Tibial nerve (tissue), 4 donors: ENCODE data around the gene IGSF9. TPM values are rescaled to one million over a fixed set of nuclear protein-coding genes. Genes with fewer than 3 reads are reported as not detected.
"Not testable (repeated sequence)": the region's sequence is repeated elsewhere in the genome, so short reads cannot be mapped to it uniquely, and the experiment has no call there.

Experiments
- DNase-seq, 2 donors: peaks; one replicate each; pipeline ENCODE4 v3.0.0-alpha.2; 2019; ENCODE audit warnings: low spot score in 2 of 2
- H3K27ac ChIP-seq, 4 donors: fragments of 200-600 bp; sonication (generic) in 3 of 4; one replicate each; pipeline ENCODE4 v1.5.1; 2017 to 2019; ENCODE audit warnings: mild to moderate bottlenecking in 1 of 4
- H3K27me3 ChIP-seq, 2 donors: fragments of 200-600 bp; sonication (generic) in 1 of 2; one replicate each; pipeline versions ENCODE4 v1.5.1 to v1.6.0; 2017 to 2019
- H3K36me3 ChIP-seq, 3 donors: fragments of 200-600 bp; sonication (generic); one replicate each; pipeline ENCODE4 v1.5.1; 2018 to 2019
- H3K4me1 ChIP-seq, 4 donors: fragments of 200-600 bp; sonication (generic) in 3 of 4; one replicate each; pipeline ENCODE4 v1.5.1; 2017 to 2019
- H3K4me3 ChIP-seq, 4 donors: fragments of 200-600 bp; sonication (generic) in 3 of 4; one replicate each; pipeline ENCODE4 v1.5.1; 2017 to 2019; ENCODE audit warnings: mild to moderate bottlenecking in 1 of 4, moderate library complexity in 1 of 4
- H3K9me3 ChIP-seq, 4 donors: fragments of 200-600 bp; sonication (generic) in 3 of 4; one replicate each; pipeline ENCODE4 v1.5.1; 2017 to 2019
- CTCF ChIP-seq, 5 experiments: fragments of 200-600 bp in 3 of 5; fragments of 450-650 bp in 2 of 5; sonication (generic) in 3 of 5; IDR thresholded peaks; one replicate each; pipeline ENCODE4 v1.5.1; 2016 to 2019; ENCODE audit warnings: antibody characterized with exemption in 5 of 5, mild to moderate bottlenecking in 3 of 5, moderate library complexity in 2 of 5
- EP300 ChIP-seq, 2 donors: sonication (generic); formaldehyde crosslinking; IDR thresholded peaks; one replicate each; pipeline ENCODE4 v1.6.1; 2017; ENCODE audit warnings: antibody characterized with exemption in 2 of 2, mild to moderate bottlenecking in 1 of 2
- POLR2A ChIP-seq, 2 donors: fragments of 450-650 bp; IDR thresholded peaks; one replicate each; pipeline ENCODE4 v1.6.1; 2017; ENCODE audit warnings: antibody characterized with exemption in 2 of 2, mild to moderate bottlenecking in 2 of 2, moderate library complexity in 2 of 2
- WGBS, 2 donors: methylation state at CpG; one replicate each; pipeline ENCODE4 v1.1.5; 2018; 5-methylcytosine and 5-hydroxymethylcytosine counted together
- total RNA-seq, 4 donors: library from RNA; depleted of rRNA; stranded (reverse); fragments of >200 nt; gene quantifications; one replicate each; pipeline ENCODE4 v1.1.0, GENCODE V29; 2016

The IGSF9 gene
- total RNA-seq, 4 donors from 2014 or later, result 0.20 to 0.63 TPM; not detected in 2

DNA sequence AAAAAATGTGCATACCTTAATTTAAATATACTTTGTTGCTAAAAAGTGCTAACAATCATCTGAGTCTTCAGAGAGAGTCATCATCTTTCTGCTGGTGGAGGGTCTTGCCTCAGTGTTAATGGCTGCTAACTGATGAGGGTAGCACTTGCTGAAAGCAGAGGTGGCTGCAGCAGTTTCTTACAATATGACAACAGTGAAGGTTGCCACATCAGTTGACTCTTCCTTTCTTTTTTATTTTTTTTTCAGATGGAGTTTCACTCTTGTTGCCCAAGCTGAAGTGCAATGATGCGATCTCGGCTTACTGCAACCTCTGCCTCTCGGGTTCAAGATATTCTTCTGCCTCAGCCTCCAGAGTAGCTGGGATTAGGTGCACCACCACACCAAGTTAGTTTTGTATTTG, 42.9 kb downstream of the IGSF9 start:
- TF ChIP-seq CTCF (IDR thresholded peaks at IDR 0.05), result no peak
- WGBS, 2 donors, result 93 to 94% methylated on average over 3 of the region's 3 CpGs
- H3K4me3 ChIP-seq, result no peak overlapping the region
- no peak for DNase-seq
- H3K27me3 ChIP-seq, result no peaks in the 10 kb centered on the region
- H3K9me3 ChIP-seq, result peaks cover 0 to 8% (median 0%) of the 10 kb centered on the region in 4 donors
- H3K27ac ChIP-seq, result no peak overlapping the region
- peaks cover 0 to 10% (median 4%) of the 10 kb centered on the region in 4 donors for H3K4me1 ChIP-seq
- no peaks in the 10 kb centered on the region for H3K36me3 ChIP-seq

DNA sequence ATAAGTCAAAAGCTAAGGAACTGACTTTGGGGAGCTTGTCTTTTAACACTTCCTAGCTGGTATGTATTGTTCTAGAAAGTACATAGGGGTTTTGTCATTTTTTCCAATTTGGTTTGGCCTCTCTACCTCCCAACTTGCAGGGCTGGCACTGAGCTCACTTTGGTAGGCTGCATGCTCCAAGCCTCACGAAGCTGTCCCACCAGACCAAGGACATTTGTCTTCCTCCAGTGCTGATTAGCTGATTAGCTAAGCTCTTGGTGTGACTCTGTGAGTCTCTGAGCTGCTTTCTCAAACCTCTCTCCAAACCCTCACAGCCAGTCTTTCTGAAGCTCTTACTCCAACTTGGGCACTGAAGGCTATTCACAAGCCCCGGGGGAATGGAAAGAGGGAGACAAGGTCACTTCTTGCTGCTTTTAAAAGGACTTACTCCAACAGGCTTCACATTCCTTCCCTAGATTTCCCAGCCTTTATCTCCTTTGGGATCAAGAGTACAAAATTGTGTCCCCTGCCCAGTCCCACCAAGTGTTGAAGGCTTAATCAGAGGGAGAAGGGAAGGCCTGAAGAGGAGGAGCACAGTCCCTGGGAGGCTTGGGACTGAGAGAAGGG, 44.6 kb downstream of the IGSF9 start:
- DNase-seq, result no peak
- no peak overlapping the region for H3K4me3 ChIP-seq
- H3K9me3 ChIP-seq, result peaks cover 0 to 8% (median 0%) of the 10 kb centered on the region in 4 donors
- peaks cover 0 to 19% (median 4%) of the 10 kb centered on the region in 4 donors for H3K4me1 ChIP-seq
- TF ChIP-seq POLR2A (IDR thresholded peaks at IDR 0.05), result no peak
- no peak for TF ChIP-seq EP300 (IDR thresholded peaks at IDR 0.05)
- no peaks in the 10 kb centered on the region for H3K36me3 ChIP-seq
- no peaks in the 10 kb centered on the region for H3K27me3 ChIP-seq
- H3K27ac ChIP-seq, result no peak overlapping the region
- 67 to 82% methylated on average over 2 of the region's 2 CpGs for WGBS, 2 donors

- TF ChIP-seq CTCF (IDR thresholded peaks at IDR 0.05) (no peak), POLR2A (IDR thresholded peaks at IDR 0.05) (no peak), EP300 (IDR thresholded peaks at IDR 0.05) (no peak)
- H3K4me3 ChIP-seq, result no peak within 1 kb of the TSS
- no peaks in the 10 kb centered on the region for H3K36me3 ChIP-seq
- H3K4me1 ChIP-seq, result peaks cover 0 to 22% (median 4%) of the 10 kb centered on the region in 4 donors
- no peaks in the 10 kb centered on the region for H3K27me3 ChIP-seq
- no peak within 1 kb of the TSS for H3K27ac ChIP-seq
- 13 to 15% methylated on average over 26 to 28 of the region's 30 CpGs for WGBS, 2 donors
- H3K9me3 ChIP-seq, result peaks cover 0 to 8% (median 0%) of the 10 kb centered on the region in 4 donors
- DNase-seq, result peak; percentile 59 to 60
Observed at GRCh38 chr1:159900086-159900680, 45.2 kb downstream of the IGSF9 start, which contains the start of gene CFAP45. Gene CFAP45, minus strand, starts transcription at chr1:159900165. Its CDS starts 67 bp downstream, at chr1:159900098.

GRCh38 chr1:159899634-159900033, 45.8 kb downstream of the IGSF9 start:
- not testable (repeated sequence) for H3K27ac ChIP-seq, H3K27me3 ChIP-seq, H3K36me3 ChIP-seq, H3K4me3 ChIP-seq, H3K9me3 ChIP-seq, DNase-seq
- WGBS, 2 donors, result 82 to 92% methylated on average over 14 of the region's 15 CpGs
- H3K4me1 ChIP-seq, result peaks cover 0 to 22% (median 4%) of the 10 kb centered on the region in 4 donors

DNA sequence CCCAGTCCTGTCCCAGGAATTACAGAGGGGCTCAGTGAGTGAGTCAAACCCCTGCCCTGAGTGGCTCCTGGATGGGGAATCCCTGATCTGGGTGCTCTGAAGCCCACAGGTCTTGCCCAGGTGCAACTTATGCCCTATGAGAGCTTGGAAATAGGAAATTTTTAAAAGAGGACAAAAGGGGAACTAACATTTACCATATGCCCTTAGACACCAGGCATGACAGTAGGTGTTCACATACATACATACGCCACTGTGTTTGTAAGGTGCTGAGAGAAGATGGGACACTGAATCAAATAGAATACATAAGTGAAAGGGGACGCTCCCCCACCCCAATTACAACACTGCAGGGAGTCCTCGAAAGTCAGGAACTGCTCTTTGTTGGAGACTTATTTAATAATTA, 46.9 kb downstream of the IGSF9 start:
- 88 to 90% methylated on average over 3 of the region's 3 CpGs for WGBS, 2 donors

More for the DNA sequence above, 46.9 kb downstream of the IGSF9 start:
- TF ChIP-seq POLR2A (IDR thresholded peaks at IDR 0.05) (no peak), CTCF (IDR thresholded peaks at IDR 0.05) (no peak), EP300 (IDR thresholded peaks at IDR 0.05) (no peak)
- Histone ChIP-seq H3K27ac (no peak overlapping the region), H3K4me3 (no peak overlapping the region), H3K27me3 (no peaks in the 10 kb centered on the region), H3K4me1 (peaks cover 0 to 22% (median 4%) of the 10 kb centered on the region in 4 donors), H3K36me3 (no peaks in the 10 kb centered on the region), H3K9me3 (no peaks in the 10 kb centered on the region)
- DNase-seq, result no peak
